TTC549 (cell line): ENCODE data around the gene COL27A1.

Source experiments
- FAIRE-seq: peaks from 2 replicates; lab custom pipeline; 2012; peaks lifted over from hg19 to GRCh38; lab: Jason Lieb, UNC

COL27A1 gene

DNA sequence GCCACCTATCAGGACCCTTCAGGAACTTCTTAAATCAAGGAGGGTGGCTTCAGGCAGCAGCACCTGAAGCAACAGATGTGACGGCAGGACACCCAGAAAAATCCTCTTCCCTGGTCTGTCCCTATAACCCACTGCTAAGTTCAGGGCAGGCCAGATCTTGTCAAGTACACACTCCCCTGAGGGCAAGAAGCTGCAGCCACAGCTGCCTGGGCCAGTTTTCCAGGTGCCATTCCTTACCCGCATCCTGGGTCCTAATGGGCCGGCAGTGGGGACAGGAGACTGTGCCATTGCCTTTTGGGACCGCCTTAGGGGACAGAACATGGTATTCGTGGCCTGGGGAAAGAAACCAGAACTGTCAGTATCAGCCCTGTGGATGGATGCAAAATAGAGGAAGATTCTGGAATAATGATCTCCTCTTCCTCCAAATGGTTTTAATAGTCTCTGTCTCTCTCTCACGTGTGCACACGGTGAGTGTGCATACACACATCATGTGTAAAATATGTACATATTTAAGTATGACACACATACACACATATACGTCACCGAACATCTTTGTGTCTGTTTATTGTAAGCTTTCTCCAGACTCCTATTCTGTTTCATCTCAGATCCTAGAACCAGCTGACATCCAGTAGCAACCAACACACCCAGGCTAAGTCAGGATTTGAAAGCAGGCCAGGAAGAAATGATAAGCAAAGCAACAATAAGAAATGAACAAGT lies 188.3 kb downstream of the COL27A1 start:
- no peak for FAIRE-seq

DNA sequence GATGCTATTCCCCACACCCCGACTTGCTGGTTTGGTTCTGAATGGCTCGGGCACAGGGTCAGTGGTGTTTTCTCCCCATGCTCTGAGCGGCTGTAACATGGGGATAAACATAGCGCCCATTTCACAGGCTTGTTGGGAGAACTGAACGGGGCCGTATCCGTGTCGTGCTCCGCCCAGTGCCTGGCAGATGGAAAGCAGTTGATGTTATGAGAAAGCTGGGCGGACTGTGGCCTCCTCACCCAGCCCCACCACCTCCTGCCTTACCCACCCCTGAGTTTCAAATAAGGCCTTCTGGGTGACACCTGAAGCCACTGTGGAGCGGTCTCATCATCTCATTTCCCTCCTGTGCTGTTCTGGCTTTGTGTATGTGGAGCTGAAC lies 188.8 kb downstream of the COL27A1 start:
- FAIRE-seq = no peak

DNA sequence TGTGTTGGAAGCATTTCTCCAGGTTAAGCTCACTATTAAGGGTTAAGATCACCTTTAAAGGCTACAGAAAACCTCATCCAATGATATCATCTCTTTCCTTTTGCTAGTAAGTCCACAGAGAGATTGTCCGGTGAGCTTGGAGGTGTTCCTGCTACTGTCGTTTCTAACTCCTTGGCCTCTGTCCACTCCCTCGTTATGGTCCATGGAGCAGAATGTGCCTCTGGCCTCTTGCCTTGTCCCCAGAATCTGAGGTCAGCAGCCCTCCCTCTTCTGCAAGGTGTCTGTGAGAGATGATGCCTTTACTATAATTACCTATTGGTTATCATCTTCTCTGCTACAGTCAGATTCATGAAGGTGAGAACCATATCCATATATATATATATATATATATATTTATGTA lies 189.4 kb downstream of the COL27A1 start:
- FAIRE-seq = no peak

DNA sequence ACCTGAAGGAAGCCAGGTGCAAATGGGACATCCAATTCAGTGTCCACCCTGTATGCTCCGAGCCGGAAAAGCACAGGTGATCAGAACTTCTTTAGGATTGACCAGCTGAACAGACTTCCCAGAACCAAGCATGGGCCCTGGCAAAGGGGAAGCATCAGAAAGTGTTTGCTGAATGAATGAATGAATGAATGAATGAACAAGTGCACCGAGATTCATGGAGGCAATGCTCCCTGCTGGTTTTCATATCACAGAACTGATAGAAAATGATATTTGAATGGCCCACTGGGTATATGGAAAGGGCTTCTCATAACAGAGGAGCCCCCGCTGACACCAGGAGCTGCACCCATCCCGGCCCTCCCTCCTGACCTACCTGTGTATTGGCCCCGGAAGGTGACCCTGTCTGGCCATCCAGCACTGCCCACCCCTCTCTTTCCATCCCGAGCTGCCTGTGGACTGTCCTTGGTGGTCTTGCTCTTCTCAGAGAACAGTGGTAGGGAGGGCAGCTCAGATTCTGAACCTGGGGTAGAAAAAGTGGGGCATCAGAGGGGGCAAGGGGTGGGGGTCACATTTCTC lies 190.2 kb downstream of the COL27A1 start:
- FAIRE-seq = no peak

DNA sequence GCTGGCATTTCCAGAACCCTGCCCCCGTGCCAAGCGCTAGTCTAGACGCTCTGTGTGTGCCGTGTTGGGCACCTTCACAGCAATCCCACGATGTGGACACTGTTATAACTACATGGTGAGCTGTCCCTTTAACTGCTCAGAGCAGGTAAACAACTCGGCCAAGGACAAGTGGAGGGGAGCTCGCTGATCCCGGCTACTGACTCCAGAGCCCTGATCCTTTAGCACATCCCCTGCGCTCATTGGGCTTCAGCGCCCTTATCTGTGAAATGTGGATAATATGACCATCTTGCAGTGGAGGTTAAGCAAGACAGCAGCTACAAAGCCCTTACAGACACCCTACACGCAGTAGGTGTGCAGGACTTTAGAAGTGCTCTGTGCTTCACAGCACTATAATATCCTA lies 190.8 kb downstream of the COL27A1 start:
- FAIRE-seq = no peak

DNA sequence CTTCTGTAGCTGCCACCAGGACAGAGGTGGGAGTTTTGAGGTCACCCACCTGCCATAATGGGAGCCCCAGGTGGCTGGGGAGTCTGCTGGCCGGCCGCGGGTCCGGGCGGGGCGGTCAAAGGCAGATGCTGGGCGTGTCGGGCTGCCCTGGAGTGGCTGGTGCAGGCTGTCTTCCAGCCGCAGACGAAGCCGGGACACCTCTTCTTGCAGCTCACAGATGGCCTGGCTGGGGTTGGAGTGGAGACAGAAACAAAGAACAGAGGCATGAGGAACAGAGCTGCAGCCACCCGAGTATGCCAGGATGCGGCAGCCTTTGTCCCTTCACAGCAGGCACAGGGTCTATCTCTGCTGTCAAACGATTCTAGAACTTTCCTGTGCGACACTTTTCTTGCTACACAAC lies 192.3 kb downstream of the COL27A1 start:
- FAIRE-seq = no peak

DNA sequence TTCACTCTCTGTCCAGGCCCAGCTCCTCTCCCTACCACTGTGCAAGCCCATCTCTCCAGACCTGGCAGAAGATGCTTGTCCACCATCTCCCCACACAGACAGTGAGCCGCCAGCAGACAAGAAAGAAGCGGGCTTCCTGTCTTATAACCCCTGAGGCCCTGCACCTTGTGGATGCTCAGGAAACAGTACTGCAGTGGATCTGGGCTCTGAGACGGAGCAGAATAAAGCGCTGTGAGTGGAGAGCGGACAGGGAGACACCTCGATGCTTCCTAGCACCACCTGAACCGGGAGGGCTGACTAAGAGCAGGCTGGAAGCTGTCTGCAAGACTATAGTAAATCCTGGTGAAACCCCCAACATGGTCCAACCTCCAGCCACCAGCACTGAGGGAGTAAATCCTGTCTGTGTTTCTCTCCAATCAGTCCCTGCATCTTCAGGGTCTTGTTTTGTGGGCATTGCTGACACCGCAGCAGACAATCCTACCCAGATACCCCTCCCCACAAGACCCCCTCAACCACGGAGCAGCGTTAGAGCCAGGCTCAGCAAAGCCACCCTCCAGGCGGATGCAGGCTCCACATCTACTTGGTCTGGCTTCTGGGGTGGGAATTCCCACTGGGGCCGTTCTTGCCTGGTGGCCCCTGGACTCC lies 193.0 kb downstream of the COL27A1 start:
- FAIRE-seq = no peak

DNA sequence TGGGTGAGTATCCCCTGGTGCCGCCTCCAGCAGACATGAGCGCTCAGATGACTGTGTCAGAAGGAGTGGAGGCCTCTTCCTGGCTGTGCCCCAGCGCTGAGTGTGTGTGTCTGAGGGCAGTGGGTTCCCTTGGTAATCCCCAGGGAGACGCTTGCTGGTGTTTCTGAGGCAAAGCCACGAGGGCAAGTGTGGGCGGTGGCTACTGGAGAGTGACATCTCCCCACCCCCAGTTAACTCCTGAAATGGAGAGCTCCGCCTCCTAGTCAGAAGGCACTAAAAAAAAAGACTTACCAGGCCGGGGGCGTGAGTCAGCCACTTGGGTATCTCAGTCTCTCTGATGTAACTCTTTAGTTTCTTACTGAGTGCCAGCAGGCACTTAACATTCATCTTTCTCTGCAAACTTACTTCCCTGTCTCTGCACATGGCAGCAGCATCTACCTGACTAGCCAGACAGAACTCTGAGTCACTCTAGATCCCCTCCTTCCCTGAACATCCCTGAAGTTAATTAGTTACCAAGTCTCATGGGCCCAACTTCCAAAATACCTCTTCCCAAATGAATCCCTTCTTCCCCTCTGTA lies 193.7 kb downstream of the COL27A1 start:
- FAIRE-seq = no peak

DNA sequence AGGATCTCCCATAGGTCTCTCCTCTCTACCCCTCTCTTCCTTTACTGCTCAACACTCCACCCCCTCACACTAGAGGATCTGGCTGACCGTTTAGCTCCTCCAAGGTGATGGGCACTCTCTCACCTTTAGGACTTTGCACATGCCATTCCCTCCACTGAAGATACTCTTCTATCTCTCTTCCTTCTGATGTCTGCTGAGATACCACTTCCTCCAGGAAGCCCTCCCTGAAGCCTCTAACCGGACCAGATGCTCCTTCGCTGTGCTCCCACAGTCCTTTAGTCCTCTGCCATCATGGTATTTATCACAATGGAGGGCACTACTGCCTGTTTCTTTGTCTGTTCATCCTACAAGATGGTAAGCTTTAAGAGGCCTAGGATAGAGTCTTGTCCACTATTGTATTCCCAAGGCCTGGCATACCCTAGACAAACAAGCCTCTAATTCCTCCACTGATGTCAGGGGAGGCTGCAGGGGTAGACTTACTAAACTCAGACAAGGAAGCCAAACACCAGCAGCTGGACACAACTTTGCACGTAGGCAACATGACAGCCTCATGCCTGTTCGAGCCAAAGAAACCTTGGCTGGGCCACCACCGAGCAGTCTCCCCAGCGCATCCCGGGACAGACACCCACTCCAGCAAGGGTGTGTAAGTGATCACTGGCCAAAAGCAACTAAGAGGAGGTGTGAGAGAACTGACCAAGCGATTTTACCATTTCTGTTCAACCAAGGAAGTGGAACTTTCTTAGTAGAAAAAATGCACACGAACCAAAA lies 194.6 kb downstream of the COL27A1 start:
- FAIRE-seq = no peak

DNA sequence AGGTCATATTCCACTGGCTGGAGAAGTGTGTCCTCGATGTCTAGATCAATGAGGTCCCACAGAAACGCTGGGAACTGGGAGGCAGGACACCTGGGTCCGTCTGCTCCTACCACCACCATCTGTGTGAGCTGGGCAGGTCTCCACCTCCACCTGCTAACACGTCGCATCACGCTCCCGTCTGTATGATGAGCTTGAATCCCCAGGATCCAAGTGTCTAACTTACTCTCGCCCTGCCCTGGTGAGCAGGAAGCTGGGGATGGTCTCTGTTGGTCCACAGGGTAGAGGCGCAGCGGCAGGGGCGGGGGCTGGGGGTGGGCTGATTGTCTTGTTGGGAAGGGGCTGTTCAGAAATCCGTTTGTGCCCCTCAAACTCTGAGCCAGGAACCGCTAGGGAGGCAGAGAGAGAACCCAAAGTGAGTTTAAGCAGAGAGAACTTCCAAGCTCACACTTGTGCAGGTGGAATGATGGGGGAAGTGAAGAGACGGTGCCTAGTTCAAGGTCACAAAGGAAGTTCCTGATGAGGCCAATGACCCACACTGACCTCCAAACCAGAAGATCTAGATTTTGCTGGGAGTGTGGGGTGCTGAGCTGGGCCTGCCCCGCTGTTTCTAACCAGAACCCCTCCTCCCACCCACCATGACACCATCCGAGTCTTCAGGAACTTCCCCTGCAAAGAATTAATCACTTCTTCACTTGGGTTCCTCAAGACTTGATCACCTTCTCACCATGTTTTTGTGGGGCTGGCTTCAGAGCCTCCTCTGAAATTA lies 195.5 kb downstream of the COL27A1 start:
- no peak for FAIRE-seq

DNA sequence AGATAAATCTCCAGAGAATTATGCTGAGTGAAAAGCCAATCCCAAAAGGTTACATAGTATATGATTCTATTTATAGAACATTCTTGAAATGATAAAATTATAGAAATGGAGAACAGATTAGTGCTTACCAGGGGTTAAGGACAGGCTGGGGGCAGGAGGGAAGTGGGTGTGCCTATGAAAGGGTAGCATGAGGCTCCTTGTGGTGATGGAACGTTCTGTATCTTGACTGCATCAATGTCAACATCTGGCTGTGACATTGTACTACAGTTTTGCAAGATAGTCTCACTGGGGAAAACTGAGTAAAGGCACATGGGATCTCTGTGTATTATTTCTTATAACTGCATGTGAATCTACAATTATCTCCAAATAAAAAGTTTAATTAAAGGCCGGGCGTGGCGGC lies 196.6 kb downstream of the COL27A1 start:
- FAIRE-seq = no peak

DNA sequence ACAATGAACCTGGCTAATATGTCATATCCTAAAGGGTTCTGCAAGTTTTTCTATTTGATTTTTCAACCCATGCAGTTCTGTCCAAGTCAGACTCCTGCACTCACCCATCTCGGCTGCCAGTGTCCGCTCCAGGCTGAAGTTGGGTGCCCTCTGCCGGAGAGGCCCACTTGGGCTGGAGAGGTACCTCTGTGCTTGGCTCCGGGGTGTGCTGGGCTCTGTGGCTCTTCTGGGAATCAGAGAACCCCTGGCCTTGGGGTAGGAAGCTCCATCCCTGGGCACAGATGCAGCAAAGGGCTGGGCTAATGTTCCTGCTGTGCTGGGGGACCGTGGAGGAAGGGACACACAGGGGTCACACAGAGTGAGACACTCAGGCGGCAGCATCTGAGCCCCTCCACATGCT lies 200.5 kb downstream of the COL27A1 start:
- no peak for FAIRE-seq

DNA sequence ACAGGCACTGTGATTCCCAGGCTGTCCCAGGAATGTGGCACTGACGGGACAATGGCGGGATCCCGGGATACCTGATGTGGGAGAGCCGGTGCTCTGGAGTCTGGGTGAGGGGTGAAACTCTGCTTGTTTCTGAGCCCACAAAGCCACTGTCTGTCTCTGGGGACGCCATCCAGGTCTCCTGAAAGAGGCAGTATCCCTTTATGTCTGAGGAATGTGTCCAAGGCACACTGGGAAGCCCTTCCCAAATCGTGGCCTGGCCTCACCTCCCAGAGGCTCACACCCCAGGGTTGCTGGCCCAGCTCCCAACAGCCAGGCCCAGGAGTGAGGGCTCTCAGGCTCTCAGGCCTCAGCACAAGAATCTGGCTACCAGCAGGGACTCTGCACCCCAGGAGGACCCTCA lies 201.5 kb downstream of the COL27A1 start:
- FAIRE-seq = no peak

DNA sequence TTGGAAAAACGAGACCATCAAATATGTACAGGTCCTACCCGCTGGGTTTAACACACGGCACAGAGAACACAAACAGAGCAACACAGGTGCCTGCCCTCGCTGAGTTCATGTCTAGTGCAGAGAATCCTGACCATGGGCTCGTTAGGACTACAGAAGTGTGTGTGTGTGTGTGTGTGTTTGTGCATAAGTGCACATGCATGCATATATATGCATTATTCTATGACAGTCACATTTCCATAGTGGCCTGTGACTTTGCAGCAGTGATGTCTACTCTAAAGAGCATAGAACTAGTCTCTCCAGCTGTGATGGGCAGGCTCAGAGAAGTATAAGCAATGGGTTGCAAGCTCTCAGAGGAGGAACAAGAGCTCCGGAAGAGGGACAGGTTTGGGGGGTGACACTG lies 202.0 kb downstream of the COL27A1 start:
- FAIRE-seq = no peak

DNA sequence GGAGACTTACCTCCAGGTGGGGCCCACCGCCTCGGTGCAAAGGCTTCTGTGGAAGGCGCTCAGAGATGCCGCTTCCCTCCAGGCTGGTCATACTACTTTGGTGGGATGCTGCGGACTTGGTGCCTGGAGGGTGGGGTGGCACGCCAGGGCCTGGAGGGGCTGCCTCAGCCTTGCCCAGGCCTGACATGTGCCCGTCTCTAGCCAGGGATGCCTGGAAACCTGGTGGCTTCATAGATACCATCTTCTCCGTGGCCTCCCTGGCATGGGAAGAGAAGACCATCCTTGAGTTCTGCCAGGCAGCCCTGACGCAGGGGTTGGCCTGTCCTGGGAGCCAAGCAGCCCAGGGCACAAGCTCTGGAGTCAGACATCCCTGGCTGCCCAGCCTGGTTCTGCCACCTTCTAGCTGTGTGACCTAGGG lies 202.6 kb downstream of the COL27A1 start:
- no peak for FAIRE-seq

DNA sequence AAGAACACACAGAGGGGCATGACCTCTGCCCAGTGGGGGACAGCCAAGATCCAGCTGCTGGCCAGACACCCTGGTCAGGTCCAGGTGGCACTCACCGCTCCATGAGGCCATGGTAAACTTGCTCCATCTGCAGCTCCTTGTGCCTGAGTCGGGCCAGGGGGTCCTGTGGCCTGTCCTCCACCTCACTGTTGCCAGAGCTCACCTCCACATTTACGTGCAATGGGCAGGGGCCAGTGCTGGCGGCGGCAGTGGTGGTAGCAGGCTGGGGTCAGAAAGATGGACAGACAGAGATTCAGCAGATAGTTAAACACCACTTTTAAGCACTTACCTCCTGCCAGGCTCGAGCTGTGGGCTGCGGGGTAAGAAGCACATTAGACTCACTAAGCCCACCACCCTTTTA lies 204.5 kb downstream of the COL27A1 start:
- FAIRE-seq = no peak

DNA sequence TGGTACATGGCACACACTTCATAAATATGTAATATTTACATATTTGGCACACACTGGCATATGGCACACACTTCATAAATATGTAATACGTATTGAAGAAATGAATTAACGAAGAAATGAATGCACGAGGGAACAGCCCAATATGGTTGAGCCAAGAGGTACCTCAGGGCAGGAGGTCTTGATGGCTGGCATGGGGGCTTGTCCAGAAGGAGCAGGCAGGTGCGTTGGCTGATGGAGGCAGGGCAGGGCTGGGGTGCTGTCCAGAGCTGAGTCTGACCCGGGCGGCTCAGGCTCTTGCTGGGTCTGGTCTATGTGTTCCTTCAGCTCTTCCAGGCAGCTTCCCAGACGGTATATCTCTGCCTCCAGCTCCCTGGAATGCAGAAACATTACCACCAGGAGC lies 206.2 kb downstream of the COL27A1 start:
- FAIRE-seq = no peak
